GM19463 (cell line): ENCODE measurements around the gene CRTC2.
"Not testable (repeated sequence)": the region's sequence is repeated elsewhere in the genome, so short reads cannot be mapped to it uniquely, and the experiment has no call there.

Experiments used
- ATAC-seq: cut with Tn5 transposase; IDR thresholded peaks from one replicate; pipeline ENCODE4 v1.9.1; 2021; ENCODE audit warnings: mild to moderate bottlenecking, moderate library complexity; ENCODE audit not compliant: unreplicated experiment

Gene CRTC2

GRCh38 chr1:153929981-153930948, 28.1 kb downstream of the CRTC2 start:
- ATAC-seq: no peak

DNA sequence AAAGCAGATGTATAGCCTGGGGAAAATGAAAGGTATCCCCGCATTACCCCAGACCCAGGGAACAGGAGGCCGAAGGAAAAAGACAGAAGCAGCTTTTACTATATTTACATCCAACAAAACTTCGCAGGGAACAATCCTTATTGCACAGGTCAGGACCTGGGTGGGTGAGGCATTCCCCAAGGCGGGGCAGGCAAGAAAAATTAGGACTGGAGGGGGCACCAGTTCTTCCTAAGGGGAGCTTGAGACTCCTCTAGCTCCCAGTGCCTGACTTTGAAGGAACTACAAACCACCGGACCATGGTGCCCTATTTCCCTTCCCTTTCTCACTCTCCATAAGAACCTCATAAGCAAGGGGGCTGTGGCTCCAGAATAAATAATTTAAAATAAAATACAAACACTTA, 29.0 kb downstream of the CRTC2 start:
- no peak for ATAC-seq

DNA sequence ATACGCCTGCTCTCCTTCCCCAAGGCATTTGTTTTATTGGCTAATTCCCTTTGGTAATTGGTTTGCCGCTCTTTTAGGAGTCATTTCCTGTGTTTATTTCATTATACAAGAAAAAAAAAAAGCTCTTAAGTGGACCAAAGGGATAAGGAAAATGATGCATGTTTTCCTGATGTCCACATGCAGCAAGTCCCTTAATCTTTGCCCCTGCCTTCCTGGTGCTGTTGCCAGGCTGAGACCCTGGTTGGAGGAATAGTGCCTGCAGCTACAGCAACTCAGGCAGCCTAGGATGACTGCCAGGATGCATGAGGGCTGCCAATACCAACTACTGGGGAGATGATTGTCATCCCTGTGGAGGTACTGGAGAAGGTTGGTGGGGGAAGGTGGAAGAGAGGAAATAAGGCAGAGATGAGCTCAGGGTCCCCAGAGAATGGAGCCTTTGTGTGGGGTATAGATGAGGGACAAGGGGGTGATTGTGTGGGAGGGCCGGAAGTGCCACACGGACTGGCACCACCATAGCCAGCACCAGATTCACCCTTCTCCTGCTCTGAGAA, 29.5 kb downstream of the CRTC2 start:
- ATAC-seq: no peak

DNA sequence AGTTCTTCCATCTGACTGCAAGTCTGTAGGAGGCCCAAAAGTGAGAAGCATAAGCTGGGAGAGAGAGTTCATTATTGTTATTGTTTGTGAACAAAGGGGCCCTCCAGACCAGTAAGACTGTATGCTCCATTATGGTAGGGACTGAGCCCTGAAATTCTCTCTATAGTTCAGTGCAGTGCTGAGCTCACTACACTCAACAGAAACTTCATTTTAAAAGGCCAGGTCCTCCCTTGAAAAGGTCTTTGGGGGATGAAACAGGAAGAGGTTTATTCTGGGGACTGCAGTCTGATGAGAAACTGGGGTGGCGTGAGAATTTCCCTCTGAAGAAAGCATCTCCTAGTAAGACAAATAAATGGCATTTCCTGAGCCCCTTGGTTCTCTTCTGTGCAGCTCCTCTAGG, 30.2 kb downstream of the CRTC2 start:
- ATAC-seq: no peak

- ATAC-seq: no peak
These were observed 32.0 kb downstream of the CRTC2 start for GRCh38 chr1:153926405-153926804.

DNA sequence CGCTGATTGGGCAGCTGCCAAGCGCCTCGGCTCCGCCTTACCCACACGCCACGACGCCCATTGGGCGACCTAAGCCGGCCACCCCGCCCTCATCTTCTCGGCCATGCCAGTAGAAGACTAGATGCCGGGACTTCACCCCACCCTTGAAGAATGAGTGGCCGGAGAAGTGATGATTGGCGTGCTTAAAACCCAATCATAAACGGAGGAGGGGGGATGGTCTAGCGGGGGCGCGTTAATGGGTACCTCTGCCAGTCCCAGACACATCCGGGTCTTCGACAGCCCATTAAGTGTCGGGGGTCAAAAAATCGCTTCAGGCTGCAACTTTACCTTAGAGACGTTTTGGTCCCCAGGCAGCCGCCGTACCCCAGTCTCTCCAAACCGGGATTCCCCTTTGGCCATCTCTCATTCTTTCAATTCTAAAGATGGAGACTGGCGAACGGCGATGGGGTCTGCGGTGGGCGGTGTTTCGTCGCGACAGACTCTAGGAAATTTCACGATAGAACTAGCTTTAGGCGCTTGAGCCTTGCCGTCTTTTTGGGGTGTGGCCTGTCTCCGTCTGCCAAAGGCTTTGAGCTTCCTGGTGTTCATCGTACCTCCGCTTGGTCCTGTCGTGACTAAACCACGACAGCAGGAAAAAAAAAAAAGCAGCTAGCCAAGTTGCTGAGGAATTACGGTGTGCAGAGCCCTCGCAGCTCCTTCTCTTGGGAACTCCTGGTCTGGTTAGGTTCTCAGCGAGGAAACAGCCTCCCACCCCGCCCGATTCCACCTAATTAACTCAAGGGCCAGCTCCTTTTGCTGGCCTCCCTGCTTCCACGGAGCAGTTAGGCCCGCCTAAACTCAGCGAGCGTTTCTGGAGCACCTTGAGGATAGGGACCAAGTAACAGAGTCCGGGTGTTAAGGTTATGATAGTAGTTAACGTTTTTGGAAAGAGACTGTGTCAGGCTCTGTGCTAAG, 35.2 kb downstream of the CRTC2 start, which contains the start of gene GATAD2B:
Gene GATAD2B (minus strand): TSS at position 1 of the 954 bp plus-strand sequence. CDS start 94,625 bp downstream, outside the sequence.
- ATAC-seq: peak; percentile 92

DNA sequence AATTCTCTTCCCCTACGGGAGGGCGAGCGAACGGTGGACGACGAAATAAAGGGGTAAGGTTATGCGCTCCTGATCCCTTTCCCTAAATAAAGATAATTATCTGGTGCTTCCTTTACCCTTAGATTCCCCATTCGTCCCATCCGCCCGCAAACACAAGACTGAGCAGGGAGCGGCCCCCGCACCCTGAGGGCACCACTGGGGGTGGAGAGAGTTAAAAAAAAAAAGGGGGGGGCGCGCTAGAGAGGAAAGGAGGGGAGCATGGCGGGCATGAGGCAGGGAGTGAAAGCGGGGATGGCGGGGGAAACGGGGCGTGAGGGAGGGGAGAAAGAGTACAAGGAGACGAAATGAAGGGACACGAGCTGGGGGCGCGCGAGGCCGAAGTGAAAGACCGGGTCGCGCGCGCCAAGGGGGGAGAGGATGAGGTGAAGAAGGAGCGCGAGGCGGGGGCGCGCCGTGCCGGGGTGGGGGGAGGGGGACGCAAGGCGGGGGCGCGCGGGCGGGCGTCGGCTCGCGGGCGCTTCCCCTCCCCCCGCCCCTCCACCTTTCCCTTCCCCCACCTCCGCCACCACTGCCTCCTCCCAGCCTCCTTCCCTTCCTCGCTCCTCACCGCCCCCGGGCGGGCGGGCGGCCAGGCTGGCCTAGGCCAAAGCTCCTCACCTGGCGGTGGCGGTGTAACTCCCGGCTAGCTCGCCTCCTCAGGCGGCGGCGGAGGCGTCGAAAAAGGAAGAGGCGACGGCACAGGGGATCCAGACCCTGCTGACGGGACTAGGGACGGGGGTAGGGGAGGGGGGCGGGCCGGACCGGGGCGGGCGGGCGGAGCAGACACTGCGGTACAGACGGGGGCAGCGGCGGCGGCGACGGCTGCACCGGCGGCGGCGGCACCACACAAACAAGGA, 36.1 kb downstream of the CRTC2 start:
- peak; percentile 26 for ATAC-seq

GRCh38 chr1:153921803-153922075, 36.7 kb downstream of the CRTC2 start:
- ATAC-seq: no peak

GRCh38 chr1:153921080-153921802, 37.2 kb downstream of the CRTC2 start:
- no peak for ATAC-seq

GRCh38 chr1:153919876-153920852, 38.2 kb downstream of the CRTC2 start:
- no peak for ATAC-seq

GRCh38 chr1:153916297-153916696, 42.1 kb downstream of the CRTC2 start:
- ATAC-seq: no peak

- no peak for ATAC-seq
These were observed 46.1 kb downstream of the CRTC2 start for GRCh38 chr1:153912349-153912748.

GRCh38 chr1:153910560-153910959, 47.9 kb downstream of the CRTC2 start:
- not testable (repeated sequence) for ATAC-seq

GRCh38 chr1:153908071-153908470, 50.3 kb downstream of the CRTC2 start:
- ATAC-seq: no peak

GRCh38 chr1:153907134-153907533, 51.3 kb downstream of the CRTC2 start:
- no peak for ATAC-seq

DNA sequence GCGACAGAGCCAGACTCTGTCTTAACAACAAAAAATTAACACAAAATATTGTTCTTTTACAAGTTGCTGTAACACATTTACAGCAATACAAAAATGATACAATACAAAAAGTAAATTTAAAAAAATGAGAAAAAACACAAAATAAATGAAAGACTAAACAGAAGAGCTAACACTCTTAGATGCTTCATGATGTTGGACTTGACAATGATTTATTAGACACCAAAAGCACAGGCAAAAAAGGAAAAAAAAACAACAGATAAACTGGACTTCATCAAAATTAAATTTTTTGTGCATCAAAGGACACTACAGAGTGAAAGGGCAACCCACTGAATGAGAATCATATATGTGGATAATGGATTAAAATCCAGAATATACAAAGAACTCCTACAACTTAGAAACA, 52.0 kb downstream of the CRTC2 start:
- no peak for ATAC-seq

DNA sequence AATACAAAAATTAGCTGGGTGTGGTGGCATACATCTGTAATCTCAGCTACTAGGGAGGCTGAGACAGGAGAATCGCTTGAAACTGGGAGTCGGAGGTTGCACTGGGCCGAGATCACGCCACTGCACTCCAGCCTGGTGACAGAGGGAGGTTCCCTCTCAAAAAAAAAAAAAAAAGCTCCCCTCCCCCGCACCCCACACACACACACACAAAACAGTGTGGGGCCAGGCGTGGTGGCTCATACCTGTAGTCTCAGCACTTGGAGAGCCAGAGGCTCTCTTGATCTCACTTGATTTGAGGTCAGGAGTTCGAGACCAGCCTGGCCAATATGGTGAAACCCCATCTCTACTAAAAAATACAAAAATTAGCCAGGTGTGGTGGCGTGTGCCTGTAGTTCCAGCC, 52.5 kb downstream of the CRTC2 start:
- ATAC-seq: not testable (repeated sequence)

GRCh38 chr1:153903841-153904455, 54.5 kb downstream of the CRTC2 start:
- no peak for ATAC-seq
